CD4-positive, alpha-beta T cell treated with Interleukin-4 for 1 hour (primary cell): ENCODE measurements around the gene AFDN.
"Not testable (repeated sequence)": the region's sequence is repeated elsewhere in the genome, so short reads cannot be mapped to it uniquely, and the experiment has no call there.

Experiments
- DNase-seq, 2 donors: peaks; one replicate each; pipeline ENCODE4 v3.0.0-alpha.2; 2020 to 2022

Gene AFDN

DNA sequence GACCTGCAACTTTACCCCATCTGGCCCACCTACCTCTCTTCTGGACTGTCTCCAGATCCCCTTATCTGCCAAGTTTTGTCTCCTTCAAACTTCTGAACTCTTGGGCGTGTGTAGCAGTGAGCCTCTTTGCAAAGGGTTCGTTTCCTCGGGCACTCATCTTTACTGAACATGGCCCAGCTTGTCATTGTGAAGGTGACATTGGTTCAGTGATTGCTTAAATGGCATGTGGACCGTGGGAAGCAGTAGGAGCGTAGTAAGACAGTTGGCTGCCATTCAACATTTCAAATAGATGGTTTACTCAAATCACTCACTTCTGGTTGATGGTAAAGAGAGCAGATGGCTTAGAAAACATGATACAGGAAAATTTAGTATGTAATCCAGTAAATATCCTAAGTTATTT, 136.0 kb downstream of the AFDN start:
- DNase-seq: no peak

GRCh38 chr6:167963589-167964057, 136.9 kb downstream of the AFDN start:
- DNase-seq: no peak

DNA sequence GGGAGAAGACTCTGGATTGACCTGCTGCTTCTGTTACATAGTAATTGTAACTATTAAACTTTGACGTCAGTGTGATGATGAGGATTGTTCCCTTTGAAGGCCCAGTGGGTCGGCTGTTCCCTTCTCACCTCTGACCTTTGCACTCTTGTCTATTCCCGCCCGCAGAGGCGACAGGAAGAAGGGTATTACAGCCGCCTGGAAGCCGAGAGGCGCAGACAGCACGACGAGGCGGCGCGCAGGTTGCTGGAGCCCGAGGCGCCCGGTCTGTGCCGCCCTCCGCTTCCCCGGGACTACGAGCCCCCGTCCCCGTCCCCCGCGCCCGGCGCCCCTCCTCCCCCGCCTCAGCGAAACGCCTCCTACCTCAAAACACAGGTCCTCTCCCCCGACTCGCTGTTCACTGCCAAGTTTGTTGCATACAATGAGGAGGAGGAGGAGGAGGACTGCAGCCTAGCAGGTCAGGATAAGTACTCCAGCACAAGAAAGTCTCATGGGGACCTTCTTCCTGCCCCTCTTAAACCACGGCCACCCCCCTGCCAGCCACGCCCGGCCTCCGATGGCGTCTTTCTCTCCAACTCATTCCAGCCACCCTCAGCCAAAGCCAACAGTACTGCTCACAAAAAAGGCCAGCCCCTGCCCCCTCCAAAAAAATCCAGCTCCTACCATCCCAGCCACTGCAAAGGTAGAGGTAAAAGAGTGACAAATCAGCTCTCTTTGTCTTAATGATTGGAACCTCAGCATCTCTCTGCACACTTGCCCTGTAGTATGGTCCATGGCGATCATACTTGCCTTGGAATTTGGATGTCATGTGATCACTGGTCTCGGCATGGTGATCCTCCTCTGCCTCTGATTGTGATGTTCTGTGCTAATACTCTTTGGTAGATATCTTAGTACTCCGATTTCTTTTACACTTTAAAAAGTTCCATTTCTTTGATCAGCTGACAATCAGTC, 139.2 kb downstream of the AFDN start:
- DNase-seq: no peak

- DNase-seq: no peak
These were observed 139.8 kb downstream of the AFDN start for GRCh38 chr6:167966540-167966905.

- no peak for DNase-seq
These were observed 141.4 kb downstream of the AFDN start for GRCh38 chr6:167968091-167968490.

DNA sequence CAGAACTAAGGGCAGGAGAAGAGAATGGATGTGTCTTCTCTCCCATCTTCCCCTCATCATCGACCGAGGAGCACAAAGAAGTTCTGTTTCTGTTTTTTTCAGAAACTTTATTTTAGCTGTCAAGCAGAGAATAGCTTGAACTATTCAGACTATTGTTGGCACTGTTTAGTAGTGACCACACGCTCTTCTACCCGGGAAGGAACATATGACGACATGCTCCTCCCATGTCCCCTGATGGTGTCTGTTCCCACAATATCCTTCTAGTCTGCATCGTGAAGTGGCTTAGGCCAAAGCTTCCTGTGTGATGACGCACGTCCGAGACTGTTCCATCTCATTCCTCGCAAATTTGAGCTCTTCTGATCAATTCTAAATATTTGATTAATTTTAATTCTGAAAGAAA, 143.5 kb downstream of the AFDN start:
- no peak for DNase-seq

GRCh38 chr6:167972193-167972592, 145.5 kb downstream of the AFDN start:
- no peak for DNase-seq

DNA sequence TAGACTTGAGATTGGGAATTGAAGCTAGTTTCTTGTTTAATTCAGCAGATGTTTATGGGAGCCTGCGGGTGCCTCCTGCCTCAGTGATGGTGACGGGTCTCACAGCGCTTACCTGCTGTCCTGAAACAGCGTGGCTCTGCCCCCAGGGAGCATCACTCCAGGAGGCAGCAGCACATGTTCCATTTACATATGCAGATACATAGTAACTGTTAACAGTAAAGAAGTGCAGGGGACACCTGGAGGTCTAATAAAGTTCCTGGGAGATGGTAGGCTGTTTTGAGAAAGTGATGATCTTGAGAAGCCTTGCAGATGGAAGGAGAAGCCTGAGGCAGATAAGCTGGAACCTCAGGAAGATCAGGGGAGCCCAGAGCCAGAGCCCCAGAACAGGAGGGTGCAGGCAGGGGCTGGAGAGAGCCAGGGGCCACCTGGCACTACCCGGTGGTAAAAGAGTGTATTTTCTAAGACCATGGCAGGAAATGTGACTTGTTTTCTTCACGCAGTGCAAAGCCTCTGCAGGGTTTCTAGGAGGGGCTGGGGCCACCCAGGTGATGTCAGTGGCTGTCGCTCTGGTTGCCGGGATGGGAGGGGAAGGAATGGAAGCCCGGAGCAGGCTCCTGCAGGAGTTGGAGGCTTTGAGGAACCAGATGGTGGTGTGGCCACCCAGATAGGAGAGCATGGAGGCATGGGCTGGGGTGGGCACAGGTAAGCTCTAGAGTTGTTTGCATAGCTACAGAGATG, 146.6 kb downstream of the AFDN start:
- DNase-seq: no peak

DNA sequence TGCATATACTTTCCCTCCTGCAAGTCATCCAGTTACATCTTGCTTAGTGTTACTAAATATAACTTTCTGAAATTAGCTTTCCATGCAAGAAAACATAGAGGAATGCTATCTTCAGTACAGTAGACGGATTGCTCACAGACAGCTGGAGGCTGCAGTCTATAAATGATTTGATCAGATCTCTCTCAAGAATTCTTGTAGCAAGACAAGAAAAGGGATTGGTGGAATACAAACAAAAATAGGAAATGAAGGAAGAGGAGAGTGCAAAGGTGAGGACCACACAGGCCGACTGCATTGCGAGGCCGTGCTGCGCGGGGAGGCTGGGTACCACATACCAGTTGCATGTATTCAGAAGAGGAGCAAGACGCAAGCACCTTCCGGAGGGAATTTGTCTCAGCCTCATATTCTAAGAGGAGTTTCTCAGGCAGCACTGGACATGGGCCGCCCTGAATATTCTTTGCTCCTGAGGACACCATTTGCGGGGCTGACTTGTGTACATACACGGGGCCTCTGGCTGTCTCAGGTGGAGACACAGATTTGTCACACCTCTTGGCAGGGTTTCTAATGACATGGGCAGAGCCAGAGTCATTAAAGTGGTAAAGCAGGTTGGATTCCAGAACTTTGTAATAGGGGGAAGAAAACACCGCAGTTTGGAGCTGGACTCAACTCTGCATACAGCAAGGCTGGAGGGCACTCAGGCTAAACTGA, 148.1 kb downstream of the AFDN start:
- DNase-seq: no peak

DNA sequence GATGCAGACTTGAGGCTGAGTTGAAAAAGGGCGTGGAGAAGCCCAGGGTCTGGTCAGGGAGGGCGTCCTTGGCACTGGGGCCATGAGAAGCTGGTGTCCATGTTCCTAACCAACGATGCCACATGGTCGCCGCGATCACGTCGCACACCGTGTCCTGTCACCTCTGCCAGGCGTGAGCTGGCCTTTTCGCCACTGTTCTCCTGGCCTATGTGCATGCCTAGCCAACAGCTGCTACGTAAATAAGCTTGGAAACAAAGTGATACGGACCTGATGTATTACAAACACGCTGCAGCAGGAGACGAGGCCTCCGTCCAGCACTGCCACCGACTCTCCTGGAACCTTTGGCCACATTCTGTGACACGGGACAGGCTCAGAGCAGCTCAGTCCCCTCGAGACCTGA, 148.7 kb downstream of the AFDN start:
- no peak for DNase-seq

- not testable (repeated sequence) for DNase-seq
These were observed 149.5 kb downstream of the AFDN start for GRCh38 chr6:167976116-167976657.

GRCh38 chr6:167976708-167977107, 150.0 kb downstream of the AFDN start:
- DNase-seq: no peak

GRCh38 chr6:167977717-167978467, 151.2 kb downstream of the AFDN start:
- DNase-seq: no peak

GRCh38 chr6:167978607-167979006, 151.9 kb downstream of the AFDN start:
- DNase-seq: no peak

DNA sequence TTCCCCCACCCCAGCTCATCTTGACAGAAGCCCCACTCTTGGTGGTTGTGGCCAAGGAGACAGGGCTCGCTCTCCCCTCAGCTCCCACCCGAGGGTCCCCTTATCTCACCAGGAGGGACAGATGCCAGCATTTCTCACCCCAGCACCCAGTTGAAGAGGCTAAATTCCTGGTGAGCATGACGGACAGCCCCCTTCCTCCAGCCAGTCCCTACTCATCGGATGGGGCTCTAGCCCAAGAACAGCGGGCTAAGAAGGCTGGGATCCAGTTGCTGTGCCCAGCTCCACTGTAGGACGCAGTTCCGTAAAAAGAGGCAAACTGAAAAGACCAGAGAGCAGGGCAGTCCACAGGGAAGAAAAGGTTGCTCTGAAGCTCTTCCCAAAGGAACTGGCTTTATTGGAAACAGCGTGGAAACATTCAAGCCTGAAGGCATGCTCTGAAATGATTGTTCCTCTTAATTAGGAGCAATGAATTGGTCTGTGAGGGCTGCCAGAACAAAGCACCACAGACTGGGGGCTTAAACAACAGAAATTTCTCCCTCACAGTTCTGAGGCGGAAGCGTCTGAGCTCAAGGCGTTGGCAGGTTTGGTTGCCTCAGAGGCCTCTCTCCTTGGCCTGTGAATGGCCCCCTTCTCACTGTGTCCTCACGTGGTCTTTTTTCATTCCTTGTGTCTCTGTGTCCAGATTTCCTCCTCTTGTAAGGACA, 152.9 kb downstream of the AFDN start:
- no peak for DNase-seq

DNA sequence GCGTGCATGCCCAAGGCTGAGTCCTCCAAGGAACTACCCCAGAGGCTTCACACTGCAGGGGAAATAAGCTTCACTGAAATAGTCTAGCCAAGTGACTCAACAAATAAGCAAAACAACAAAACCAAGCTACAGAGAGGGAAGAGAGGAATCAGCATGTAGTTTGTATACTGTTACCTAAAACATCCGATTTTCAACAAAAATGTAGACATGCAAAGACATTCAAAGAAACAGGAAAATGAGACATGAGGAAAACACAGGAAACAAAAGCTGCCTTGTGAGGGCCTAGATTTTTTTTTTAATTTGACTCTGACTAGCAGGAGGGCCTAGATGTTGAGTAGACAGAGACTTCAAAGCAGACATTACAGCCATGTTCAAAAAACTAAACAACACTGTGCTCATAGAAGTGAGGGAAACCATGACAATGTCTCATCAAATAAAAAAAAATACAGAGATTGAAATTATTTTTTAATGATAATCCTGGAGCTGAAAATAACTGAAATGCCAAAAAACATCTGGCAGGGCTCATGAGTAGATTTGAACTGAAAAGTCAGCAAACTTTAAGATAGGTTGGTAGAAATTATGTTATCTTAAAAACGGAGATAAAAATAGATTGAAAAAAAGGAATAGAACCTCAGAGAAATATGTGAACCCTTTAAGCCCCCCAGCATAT, 154.3 kb downstream of the AFDN start:
- no peak for DNase-seq

DNA sequence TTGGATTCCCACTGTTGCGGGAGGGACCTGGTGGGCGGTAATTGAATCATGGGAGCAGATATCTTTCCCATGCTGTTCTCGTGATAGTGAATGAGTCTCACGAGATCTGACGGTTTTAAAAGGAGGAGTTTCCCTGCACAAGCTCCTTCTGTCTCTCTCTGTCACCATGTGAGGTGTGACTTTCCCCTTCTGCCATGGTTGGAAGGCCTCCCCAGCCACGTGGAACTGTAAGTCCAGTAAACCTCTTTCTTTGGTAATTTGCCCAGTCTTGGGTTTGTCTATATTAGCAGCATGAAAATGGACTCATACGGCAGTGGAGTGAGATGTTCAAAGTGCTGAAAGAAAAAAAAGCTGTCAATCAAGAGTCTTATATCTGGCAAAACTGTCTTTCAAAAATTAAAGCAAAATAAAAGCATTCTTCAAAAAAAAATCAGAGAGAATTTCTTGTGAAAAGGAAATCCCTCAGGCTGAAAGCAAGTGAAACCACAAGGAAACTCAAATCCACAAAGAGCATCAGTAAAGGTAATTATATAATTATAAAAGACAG, 155.3 kb downstream of the AFDN start:
- DNase-seq: no peak

DNA sequence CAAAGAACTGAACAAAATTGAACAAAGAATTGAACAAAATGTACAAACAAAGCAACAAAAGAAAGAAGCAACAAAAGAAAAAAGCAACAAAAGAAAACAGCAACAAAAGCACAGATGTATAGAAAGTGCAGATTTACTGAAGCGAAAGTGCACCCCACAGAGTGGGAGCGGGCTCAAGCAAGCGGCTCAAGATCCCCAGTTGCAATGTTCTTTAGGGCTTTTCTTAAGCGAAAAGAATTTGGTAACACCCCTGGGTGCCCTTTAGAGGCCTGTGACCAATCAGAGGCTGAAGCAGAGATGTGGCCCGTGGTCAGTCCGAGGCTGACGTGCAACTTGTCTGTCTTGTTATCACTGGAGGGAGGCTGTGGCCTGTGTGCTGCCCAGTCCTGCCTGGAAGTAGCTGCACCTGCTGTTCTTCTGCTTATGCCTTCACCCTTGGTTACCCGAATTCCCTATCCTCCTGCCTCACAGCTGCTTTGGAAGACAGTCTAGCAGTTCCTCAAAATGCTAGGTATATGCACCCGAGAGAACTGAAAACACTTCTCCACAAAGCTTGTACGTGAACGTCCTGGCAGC, 157.5 kb downstream of the AFDN start:
- DNase-seq: no peak

DNA sequence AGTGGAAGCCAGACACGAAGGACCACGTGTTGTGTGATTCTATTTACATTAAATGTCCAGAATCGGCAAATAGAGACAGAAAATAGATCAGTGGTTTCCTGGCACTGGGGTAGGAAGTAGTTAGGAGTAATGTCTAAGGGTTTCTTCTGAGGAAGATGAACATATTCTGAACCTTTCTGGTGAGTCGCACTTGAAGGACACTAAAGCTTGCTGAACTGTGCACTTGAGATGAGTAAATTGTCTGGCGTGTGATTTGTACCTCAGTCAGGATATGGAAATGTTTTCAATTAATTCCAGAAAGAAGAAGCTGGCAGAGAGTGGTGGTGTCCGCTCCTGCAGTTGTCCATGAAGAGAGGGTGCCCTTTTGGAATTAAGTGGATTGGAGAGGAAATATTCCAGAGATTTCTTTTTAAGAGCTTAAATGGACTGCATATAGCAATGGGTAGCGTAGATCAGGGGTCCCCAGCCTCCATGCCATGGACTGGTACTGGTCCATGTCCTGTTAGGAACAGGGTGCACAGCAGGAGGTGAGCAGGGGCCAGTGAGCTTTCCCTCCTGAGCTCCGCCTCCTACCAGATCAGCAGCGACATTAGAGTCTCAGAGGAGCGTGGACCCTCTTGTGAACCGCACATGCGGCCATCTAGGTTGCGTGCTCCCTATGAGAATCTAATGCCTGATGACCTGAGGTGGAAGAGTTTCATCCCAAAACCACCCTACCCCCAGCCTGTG, 158.3 kb downstream of the AFDN start:
- no peak for DNase-seq
